ENCODE measurements around the gene CCDC181. TPM values are rescaled to one million over a fixed set of nuclear protein-coding genes. Genes with fewer than 3 reads are reported as not detected.

CCDC181 gene
- polyA plus RNA-seq: 13.1 and 16.6 TPM in 2 replicates

GRCh38 chr1:169427081-169427641, at the start of gene CCDC181:
Gene CCDC181 (minus strand): TSS chr1:169427474. CDS start chr1:169424927, 2,547 bp downstream.

GRCh38 chr1:169367686-169368405, 59.4 kb downstream of the CCDC181 start, which contains the start of the genes BLZF1 and NME7:
Gene BLZF1 (plus strand): TSS chr1:169368195. CDS start chr1:169369523, 1,328 bp downstream.
Gene NME7 (minus strand): TSS chr1:169367797. CDS start chr1:169367710, 87 bp downstream.

Other genes with a start within 250 kb of the CCDC181 start
- gene NME7, start 59.7 kb downstream of the CCDC181 start, polyA plus RNA-seq: 1,003 and 1,505 TPM in 2 replicates
- gene BLZF1, start 59.3 kb downstream of the CCDC181 start, polyA plus RNA-seq: 25.2 and 36.1 TPM in 2 replicates
- gene SLC19A2, start 58.5 kb upstream of the CCDC181 start, polyA plus RNA-seq: 62.1 and 67.6 TPM in 2 replicates
- 0.07 and 1.4 TPM in 2 replicates for gene F5, start 159.0 kb upstream of the CCDC181 start, polyA plus RNA-seq
- not detected in 2 replicates for gene SELP, start 202.7 kb upstream of the CCDC181 start, polyA plus RNA-seq